ENCODE results near the gene KMT2E. TPM values are rescaled to one million over a fixed set of nuclear protein-coding genes. Genes with fewer than 3 reads are reported as not detected.
"Not testable (repeated sequence)": the region's sequence is repeated elsewhere in the genome, so short reads cannot be mapped to it uniquely, and the experiment has no call there.

The KMT2E gene
- total RNA-seq, 2 experiments from 2014 or later: 94.4 to 99.3 TPM

- no peaks in the 10 kb centered on the region for H3K9me3 Mint-ChIP-seq (ENCODE audit: low read depth)
- peaks cover 12% of the 10 kb centered on the region for H3K36me3 Mint-ChIP-seq (ENCODE audit: low read depth)
- H3K4me1 Mint-ChIP-seq: peaks cover 26% of the 10 kb centered on the region
- H3K4me3 Mint-ChIP-seq: no peak overlapping the region
- POLR2A ChIA-PET: interaction anchor here (0.8 kb wide), 1 partner anchor 33 kb away, joined by 4 read pairs; no protein-coding TSS in a partner anchor
- ATAC-seq (peak; percentile 79), DNase-seq (no peak)
- no peaks in the 10 kb centered on the region for H3K27me3 Mint-ChIP-seq
- intact Hi-C loops (cut with DNase I, micrococcal nuclease): no loop called here
- peak overlapping the region; percentile 65 for H3K27ac Mint-ChIP-seq
- CTCF ChIA-PET: interaction anchor here (0.7 to 1.0 kb wide), 2 partner anchors 9 to 10 kb away, joined by 3 read pairs; no protein-coding TSS in a partner anchor
Measured at GRCh38 chr7:104973909-104974415, 40.0 kb upstream of the KMT2E start.

- DNase-seq; H3K27ac Mint-ChIP-seq; intact Hi-C loops (cut with DNase I, micrococcal nuclease); H3K27me3 Mint-ChIP-seq; CTCF ChIA-PET; H3K4me3 Mint-ChIP-seq; H3K36me3 Mint-ChIP-seq (ENCODE audit: low read depth); POLR2A ChIA-PET; ATAC-seq; H3K9me3 Mint-ChIP-seq (ENCODE audit: low read depth): not testable (repeated sequence)
- H3K4me1 Mint-ChIP-seq: peaks cover 36% of the 10 kb centered on the region
Measured at GRCh38 chr7:104975553-104975952, 38.5 kb upstream of the KMT2E start.

- intact Hi-C loops (cut with DNase I, micrococcal nuclease): no loop called here
- Mint-ChIP-seq H3K9me3 (ENCODE audit: low read depth) (no peaks in the 10 kb centered on the region), H3K4me3 (no peak overlapping the region), H3K4me1 (peaks cover 49% of the 10 kb centered on the region), H3K27me3 (no peaks in the 10 kb centered on the region), H3K36me3 (ENCODE audit: low read depth) (peaks cover 8% of the 10 kb centered on the region), H3K27ac (peak overlapping the region; percentile 10)
- DNase-seq (no peak), ATAC-seq (no peak)
- POLR2A ChIA-PET: interaction anchor here (0.6 kb wide), 1 partner anchor 125 kb away, joined by 3 read pairs; no protein-coding TSS in a partner anchor
- CTCF ChIA-PET: interaction anchor here (0.6 to 1.0 kb wide), 3 partner anchors 14 to 441 kb away, joined by 3 read pairs; no protein-coding TSS in a partner anchor
Measured at GRCh38 chr7:104976966-104977636, 36.9 kb upstream of the KMT2E start.

- H3K27me3 Mint-ChIP-seq: no peaks in the 10 kb centered on the region
- ATAC-seq: no peak
- peaks cover 58% of the 10 kb centered on the region for H3K4me1 Mint-ChIP-seq
- no peak overlapping the region for H3K27ac Mint-ChIP-seq
- intact Hi-C loops (cut with DNase I, micrococcal nuclease): no loop called here
- POLR2A ChIA-PET: interaction anchor here (0.6 to 1.6 kb wide), 4 partner anchors 36 to 68 kb away, joined by 3 to 4 read pairs (median 3); no protein-coding TSS in a partner anchor
- CTCF ChIA-PET: interaction anchor here (0.7 to 8.3 kb wide), 6 partner anchors 12 to 610 kb away, joined by 3 to 128 read pairs (median 4); no protein-coding TSS in a partner anchor
- H3K4me3 Mint-ChIP-seq: no peak overlapping the region
- no peak for DNase-seq
- H3K9me3 Mint-ChIP-seq (ENCODE audit: low read depth): no peaks in the 10 kb centered on the region
- H3K36me3 Mint-ChIP-seq (ENCODE audit: low read depth): peaks cover 18% of the 10 kb centered on the region
Measured at GRCh38 chr7:104978460-104978859, 35.5 kb upstream of the KMT2E start.

- Mint-ChIP-seq H3K4me1 (peaks cover 52% of the 10 kb centered on the region), H3K4me3 (no peak overlapping the region), H3K27me3 (no peaks in the 10 kb centered on the region), H3K36me3 (ENCODE audit: low read depth) (peaks cover 18% of the 10 kb centered on the region), H3K27ac (peak overlapping the region; percentile 25), H3K9me3 (ENCODE audit: low read depth) (no peaks in the 10 kb centered on the region)
- ChIA-PET CTCF (interaction anchor here (0.7 to 8.3 kb wide), 8 partner anchors 13 to 609 kb away, joined by 3 to 128 read pairs (median 6); no protein-coding TSS in a partner anchor), POLR2A (interaction anchor here (0.6 to 2.7 kb wide), 5 partner anchors 33 to 69 kb away, joined by 3 to 14 read pairs (median 3); no protein-coding TSS in a partner anchor)
- intact Hi-C loops (cut with DNase I, micrococcal nuclease): no loop called here
- DNase-seq: no peak
- no peak for ATAC-seq
Measured at GRCh38 chr7:104979167-104979841, 34.7 kb upstream of the KMT2E start.

GRCh38 chr7:104980440-104980839, 33.6 kb upstream of the KMT2E start:
- no peak for DNase-seq
- CTCF ChIA-PET: interaction anchor here (0.6 to 8.3 kb wide), 38 partner anchors 10 to 609 kb away, joined by 3 to 128 read pairs (median 6); partner anchors contain the start of gene KMT2E
- Mint-ChIP-seq H3K9me3 (ENCODE audit: low read depth) (no peaks in the 10 kb centered on the region), H3K27me3 (no peaks in the 10 kb centered on the region), H3K4me1 (peaks cover 62% of the 10 kb centered on the region), H3K36me3 (ENCODE audit: low read depth) (peaks cover 25% of the 10 kb centered on the region), H3K27ac (no peak overlapping the region), H3K4me3 (no peak overlapping the region)
- POLR2A ChIA-PET: interaction anchor here (0.5 to 5.8 kb wide), 6 partner anchors 10 to 945 kb away, joined by 3 to 69 read pairs (median 9); partner anchors contain the start of gene KMT2E
- ATAC-seq: no peak
- intact Hi-C loops (cut with DNase I, micrococcal nuclease): loop anchor here (2.0 to 5.0 kb wide), 5 partner anchors 24 to 552 kb away; partner anchors contain the start of gene RINT1 (in 1 of the 2)

- ATAC-seq: no peak
- POLR2A ChIA-PET: interaction anchor here (0.5 to 5.8 kb wide), 8 partner anchors 11 to 944 kb away, joined by 3 to 69 read pairs (median 9); partner anchors contain the start of gene KMT2E
- CTCF ChIA-PET: interaction anchor here (0.6 to 8.3 kb wide), 57 partner anchors 9 to 608 kb away, joined by 3 to 128 read pairs (median 6); partner anchors contain the start of gene KMT2E
- peaks cover 26% of the 10 kb centered on the region for H3K36me3 Mint-ChIP-seq (ENCODE audit: low read depth)
- H3K4me1 Mint-ChIP-seq: peaks cover 67% of the 10 kb centered on the region
- H3K4me3 Mint-ChIP-seq: no peak overlapping the region
- no peaks in the 10 kb centered on the region for H3K27me3 Mint-ChIP-seq
- no peaks in the 10 kb centered on the region for H3K9me3 Mint-ChIP-seq (ENCODE audit: low read depth)
- intact Hi-C loops (cut with DNase I, micrococcal nuclease): loop anchor here (1.0 to 5.0 kb wide), 7 partner anchors 24 to 551 kb away; partner anchors contain the start of gene RINT1 (in 1 of the 2)
- H3K27ac Mint-ChIP-seq: peak overlapping the region; percentile 47
- no peak for DNase-seq
Measured at GRCh38 chr7:104980841-104981671, 32.9 kb upstream of the KMT2E start.

GRCh38 chr7:104981672-104982037, 32.4 kb upstream of the KMT2E start:
- H3K36me3 Mint-ChIP-seq (ENCODE audit: low read depth): peaks cover 29% of the 10 kb centered on the region
- no peak overlapping the region for H3K4me3 Mint-ChIP-seq
- H3K27me3 Mint-ChIP-seq: no peaks in the 10 kb centered on the region
- peaks cover 73% of the 10 kb centered on the region for H3K4me1 Mint-ChIP-seq
- DNase-seq (no peak), ATAC-seq (no peak)
- intact Hi-C loops (cut with DNase I, micrococcal nuclease): loop anchor here (1.0 to 5.0 kb wide), 8 partner anchors 25 to 551 kb away; partner anchors contain the start of gene RINT1 (in 1 of the 2)
- ChIA-PET CTCF (interaction anchor here (0.6 to 8.3 kb wide), 49 partner anchors 8 to 608 kb away, joined by 3 to 128 read pairs (median 6); partner anchors contain the start of gene KMT2E), POLR2A (interaction anchor here (0.6 to 5.8 kb wide), 6 partner anchors 25 to 72 kb away, joined by 3 to 69 read pairs (median 31); partner anchors contain the start of gene KMT2E)
- no peak overlapping the region for H3K27ac Mint-ChIP-seq
- no peaks in the 10 kb centered on the region for H3K9me3 Mint-ChIP-seq (ENCODE audit: low read depth)

GRCh38 chr7:104982308-104983075, 31.5 kb upstream of the KMT2E start:
- H3K9me3 Mint-ChIP-seq (ENCODE audit: low read depth): no peaks in the 10 kb centered on the region
- peak overlapping the region; percentile 87 for H3K4me3 Mint-ChIP-seq
- peak overlapping the region; percentile 99 for H3K27ac Mint-ChIP-seq
- intact Hi-C loops (cut with DNase I, micrococcal nuclease): loop anchor here (1.0 to 5.0 kb wide), 6 partner anchors 37 to 550 kb away; partner anchors contain the start of genes RINT1 (in 1 of the 2) and SRPK2 (in 1 of the 2)
- ATAC-seq (no peak), DNase-seq (peak; percentile 32)
- H3K27me3 Mint-ChIP-seq: no peaks in the 10 kb centered on the region
- H3K4me1 Mint-ChIP-seq: peaks cover 68% of the 10 kb centered on the region
- H3K36me3 Mint-ChIP-seq (ENCODE audit: low read depth): peaks cover 29% of the 10 kb centered on the region
- ChIA-PET CTCF (interaction anchor here (0.6 to 8.3 kb wide), 39 partner anchors 8 to 607 kb away, joined by 3 to 128 read pairs (median 6); partner anchors contain the start of gene KMT2E), POLR2A (interaction anchor here (0.7 to 5.8 kb wide), 6 partner anchors 28 to 406 kb away, joined by 4 to 69 read pairs (median 31); partner anchors contain the start of gene KMT2E)

Data from activated CD4-positive, alpha-beta T cell treated with anti-CD3 and anti-CD28 coated beads for 36 hours (primary cell).